ENCODE measurements around the gene ITPK1.

Gene ITPK1

DNA sequence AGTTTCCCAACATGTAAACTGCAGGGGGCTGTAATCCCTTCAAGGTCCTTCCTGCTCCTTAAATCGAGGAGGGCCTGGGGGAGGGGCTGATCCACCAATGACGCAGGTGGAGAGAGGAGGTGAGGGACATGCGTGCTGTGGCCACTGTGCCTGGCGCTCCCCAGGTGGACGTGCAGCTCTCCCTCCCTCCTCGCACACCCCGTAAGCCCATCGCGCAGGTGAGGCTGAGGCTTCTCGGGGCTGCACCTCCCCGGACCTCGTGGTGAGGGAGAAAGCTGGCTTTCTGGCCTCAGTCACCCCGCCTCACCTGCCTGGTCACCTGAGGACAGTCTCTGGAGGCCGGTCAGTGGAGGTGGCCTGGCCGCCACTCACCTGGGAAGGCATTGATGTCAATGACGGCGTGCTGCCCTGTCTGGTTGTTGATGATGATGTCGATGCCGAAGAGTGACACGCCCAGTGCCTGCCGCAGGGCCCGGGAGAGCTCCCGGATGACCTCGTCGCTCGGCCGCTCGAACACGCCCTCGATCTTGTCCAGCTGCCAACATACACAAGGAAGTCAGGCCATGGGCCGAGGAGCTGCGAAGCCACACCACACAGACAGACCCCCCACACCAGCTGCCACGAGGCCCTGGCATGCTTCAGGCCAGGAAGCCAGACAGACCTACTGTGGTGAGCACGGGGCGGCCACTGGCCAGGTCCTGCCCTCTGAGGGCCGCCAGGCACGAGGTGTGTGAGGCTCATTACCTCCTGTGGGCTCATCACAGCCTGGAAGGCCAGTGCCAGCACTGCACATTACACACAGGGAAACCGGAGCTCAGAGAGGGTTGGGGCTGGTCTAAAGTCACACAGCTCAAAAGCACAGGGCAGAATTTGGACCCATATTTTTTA, 169.5 kb downstream of the ITPK1 start:
- DNase-seq = no peak

DNA sequence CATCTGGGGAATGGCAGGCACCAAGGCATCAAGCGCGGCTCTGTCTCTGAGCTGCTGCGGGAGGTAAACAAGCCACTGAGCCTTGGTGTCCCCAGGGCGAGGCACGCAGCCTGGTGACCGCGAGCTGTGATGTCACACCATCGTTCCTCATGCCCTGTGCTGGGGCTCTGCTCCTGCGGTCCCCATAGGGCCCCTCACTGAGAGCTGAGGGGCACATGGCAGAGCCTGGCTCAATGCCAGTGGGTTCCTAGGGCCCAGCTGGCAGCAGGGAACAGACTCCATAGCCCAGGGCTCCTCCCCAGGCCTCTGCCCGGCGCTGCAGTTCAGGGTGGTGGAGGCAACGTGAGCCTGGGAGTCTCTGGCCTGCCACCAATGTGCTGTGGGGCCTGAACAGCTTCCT, 170.2 kb downstream of the ITPK1 start:
- DNase-seq = no peak

DNA sequence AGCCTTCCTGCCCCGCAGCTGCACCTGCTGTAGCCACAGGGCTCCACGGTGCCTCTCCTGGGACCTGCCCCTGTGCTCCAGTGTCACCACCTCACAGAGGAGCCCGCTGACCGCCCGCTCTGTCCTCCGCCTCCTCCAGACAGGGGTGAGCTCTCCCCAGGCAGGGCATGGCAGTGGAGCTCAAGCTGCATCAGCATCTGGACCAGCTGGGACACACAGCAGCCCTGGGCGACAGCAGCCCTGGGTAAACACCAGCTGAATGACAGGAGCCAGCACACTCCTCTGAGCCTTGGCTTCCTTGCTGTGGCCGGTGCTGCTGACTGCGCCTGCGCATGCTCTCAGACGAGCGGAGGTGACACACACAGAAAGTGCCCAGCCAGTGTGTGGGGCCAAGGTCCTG, 170.7 kb downstream of the ITPK1 start:
- no peak for DNase-seq

DNA sequence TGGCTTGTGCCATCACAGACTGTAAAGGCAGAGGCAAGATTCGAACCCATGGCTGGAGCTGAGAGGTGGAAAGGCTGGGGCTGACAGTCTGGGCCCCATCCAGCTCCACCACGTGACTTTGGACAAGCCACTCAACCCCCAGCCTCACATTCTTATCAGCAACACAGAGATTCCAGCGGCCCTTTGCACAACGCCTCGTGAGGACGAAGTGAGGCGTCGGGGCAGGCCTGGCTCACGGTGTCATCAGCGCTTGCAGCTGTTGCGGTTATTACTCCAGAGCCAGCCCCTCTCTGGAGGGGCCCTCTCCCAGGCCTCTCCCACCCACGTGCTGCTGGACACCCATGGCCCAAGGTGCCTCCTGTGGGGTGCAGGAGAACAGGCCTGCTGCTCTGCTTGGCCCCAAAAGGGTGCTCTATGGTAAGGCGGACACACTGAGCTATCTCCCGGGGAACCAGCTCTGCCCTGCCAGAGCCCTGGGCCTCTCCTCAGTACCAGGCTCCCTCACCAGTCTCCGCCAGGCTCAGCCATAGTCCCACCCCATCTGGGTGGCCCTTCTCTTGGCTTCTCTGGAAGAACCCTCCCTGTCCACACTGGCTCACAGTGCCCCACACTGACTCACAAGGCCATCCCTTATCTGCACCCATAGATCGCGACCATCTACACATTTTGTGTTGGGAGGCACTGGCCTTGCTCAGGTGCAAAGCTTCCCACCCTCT, 171.7 kb downstream of the ITPK1 start:
- no peak for DNase-seq

DNA sequence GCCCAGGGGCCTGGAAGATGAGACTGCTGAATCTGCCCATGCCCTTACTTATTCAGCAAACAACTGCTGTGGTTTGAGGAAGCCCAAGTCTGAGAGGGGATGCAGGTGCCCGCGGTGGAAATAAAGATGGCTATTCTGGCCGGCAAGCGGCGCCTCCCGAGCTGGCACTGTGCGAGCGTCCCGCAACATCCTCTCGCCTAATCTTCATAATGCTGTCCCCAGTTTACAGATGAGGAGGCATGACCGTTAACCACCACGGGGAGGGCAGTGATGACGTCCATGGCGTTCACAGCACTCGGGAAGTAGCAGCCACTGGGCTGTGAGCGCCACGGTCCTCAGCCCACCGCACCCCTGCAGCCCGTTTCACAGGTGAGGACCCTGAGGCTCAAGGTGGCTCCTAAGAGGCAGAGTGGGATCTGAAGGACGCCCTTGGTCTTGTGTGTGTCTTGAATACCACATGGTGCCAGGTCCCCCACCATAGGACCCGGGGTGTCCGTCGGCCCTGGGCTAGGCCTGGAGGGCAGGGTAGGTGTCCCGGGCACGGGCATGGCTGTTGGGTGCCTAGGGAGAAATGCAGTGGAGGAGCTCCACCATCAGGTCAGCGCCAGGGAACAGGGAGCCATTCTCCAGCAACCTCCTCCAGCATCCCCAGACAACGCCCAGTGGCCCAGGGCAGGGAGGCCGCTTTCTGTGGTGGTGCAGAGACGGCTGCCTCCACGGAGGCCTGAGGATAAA, 172.6 kb downstream of the ITPK1 start:
- DNase-seq = no peak

DNA sequence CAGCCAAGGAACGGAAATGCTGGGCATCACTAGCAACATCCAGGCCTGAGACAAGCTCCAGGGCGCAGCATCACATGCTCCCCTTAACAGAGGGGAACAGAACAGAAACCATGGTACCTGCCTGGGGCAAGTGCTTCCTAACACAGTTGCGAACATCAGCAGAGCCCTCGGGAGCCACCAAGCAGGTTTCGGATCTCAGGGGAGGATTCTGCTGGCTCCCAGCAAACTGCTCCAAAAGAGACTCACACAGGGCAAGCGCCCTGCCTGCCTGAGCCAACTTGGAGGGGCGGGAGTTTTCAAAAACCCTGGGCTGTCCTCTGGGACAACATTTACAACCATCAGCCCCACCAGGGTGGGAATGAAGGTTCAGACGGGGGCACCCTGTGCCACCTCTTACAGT, 173.1 kb downstream of the ITPK1 start:
- DNase-seq = no peak

DNA sequence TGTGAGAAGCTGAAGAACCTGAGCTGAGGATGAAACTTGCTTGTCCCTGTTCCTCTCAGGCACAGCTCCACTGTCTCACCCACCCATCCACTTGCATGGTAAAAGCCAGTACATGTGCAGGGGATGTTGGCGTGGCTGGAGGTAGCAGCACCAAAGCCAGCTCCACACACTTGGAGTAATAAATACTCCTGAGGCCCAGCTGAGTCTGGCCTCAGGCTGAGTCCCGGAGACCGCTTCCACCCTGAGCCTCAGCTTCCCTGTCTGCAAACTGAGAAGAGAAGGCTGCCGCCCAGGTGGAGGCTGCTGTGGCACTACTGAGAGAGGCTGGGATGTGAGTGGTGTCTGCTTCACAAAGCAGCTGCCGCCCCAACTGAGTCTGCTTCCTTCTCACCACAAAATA, 173.6 kb downstream of the ITPK1 start:
- DNase-seq = no peak

DNA sequence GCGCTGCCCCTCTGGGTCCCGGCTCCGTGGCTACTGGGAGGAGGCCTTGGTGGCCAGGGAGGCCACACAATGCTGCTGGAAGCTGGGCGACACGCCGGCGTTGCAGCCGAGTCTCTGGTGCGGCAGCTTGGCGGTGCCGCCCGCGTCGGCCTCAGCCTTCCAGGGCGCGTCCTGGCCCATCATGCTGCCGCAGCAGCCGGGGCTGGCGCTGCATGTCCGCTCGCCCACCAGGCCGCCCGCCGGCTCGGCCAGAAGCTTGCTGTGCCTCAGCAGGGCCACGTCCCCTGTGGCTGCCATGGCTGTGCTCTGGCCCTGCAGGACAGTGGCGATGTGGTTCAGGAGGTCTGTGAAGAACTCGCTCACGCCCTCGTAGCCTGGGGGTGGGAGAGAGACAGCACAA, 174.2 kb downstream of the ITPK1 start:
- DNase-seq = no peak

DNA sequence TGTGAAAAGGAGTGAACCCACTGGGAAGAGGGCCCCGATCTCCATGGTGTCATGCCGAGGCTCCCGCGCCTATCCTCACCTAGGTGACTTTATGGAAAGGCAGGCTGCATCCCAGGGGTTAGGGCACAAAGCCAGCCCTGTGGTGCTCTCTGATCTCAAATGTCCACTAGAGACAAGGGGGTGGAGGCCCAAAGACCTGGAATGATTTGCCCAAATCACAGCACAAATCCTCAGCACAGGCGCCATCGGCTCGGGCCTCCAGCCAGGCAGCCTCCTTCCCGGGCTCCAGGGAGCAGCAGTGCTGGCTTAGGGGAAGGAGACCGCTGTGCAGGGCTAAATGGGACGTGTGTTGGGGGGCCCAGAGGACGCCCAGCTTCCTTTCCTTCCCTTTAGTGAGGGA, 175.2 kb downstream of the ITPK1 start:
- DNase-seq = no peak

DNA sequence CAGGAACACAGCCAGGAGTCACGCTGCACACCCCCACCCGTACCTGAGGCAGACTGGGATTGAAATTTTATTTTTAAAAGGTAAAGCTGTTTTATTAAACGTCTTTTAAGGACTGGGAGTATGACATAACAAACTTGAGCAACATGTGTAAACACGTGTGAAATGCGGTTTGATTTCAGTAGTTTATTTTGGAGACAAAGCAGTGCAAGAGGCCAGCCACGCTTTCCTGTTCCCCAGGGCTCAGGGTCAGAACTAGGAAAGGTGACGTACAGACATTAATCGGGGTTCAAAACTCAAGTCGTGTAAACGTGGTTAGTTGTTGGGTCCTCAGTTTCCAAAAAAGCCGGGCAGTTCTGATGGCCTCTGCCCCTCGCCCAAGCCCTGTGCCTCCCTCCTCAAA, 176.0 kb downstream of the ITPK1 start:
- peak; percentile 55 for DNase-seq

DNA sequence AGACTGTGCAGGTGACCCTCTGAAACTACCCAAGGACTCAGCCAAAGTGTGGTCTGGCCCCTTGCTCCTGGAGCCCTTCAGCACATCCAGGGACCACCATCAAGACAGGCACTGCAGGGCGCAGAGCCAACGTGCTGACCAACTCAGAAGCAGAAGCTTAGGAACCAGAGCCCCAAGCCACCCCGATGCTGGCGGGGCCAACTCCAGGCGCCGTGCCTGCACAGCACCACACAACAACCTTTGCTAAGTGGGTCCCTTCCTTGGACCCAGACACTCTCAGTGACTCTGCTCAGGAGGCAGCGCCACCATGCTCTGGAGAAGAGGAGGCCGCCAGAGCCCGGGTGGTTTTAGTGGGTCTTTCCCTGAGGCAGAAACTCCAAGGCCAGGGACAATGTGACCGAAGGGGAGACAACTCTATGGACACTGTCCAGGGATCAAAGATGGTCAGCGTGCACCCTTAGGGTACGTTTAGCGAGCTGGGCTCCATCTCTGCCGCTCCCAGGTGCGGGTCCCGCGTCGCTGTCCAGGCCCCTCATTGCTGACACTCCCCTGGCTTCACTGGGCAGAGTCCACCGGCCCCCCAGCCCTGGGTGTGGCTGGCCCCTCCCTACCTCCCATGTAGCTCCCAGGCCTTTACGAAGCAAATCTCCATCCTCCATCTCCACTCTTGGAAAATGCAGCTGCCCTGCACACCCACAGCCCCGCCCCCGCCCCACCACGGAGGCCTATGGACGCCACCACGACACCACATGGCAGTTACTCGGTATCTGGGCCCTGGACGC, 176.6 kb downstream of the ITPK1 start:
- DNase-seq = no peak

DNA sequence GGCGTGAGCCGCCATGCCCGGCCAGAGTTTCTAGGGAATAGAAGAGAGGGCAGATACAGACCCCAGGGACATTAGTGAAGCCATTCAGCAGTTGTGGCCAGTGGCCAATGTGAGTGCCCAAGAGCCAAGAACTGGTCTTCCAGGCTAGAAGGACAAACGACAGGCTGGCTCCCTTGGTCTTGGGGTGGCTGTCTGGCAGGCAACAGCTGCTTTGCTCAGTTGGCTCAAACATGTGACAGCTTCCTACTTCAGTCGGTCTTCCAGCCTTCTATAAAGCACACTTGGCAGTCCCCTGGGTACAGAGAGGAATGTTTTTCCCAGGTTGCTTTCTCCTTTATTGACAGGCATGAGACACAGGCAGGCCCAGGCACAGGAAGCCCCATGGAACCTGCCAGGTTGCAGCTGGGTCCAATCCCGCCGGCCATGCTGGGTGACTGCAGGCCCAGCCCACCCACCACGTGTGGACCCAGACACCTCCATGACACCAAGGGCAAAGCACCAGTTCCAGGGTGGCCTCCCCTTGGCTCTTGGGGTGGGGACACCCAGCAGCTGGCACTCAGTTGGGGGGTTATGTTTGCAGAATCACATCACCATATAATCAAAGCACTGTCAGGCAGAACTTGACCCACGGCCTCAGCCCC, 177.4 kb downstream of the ITPK1 start:
- no peak for DNase-seq

DNA sequence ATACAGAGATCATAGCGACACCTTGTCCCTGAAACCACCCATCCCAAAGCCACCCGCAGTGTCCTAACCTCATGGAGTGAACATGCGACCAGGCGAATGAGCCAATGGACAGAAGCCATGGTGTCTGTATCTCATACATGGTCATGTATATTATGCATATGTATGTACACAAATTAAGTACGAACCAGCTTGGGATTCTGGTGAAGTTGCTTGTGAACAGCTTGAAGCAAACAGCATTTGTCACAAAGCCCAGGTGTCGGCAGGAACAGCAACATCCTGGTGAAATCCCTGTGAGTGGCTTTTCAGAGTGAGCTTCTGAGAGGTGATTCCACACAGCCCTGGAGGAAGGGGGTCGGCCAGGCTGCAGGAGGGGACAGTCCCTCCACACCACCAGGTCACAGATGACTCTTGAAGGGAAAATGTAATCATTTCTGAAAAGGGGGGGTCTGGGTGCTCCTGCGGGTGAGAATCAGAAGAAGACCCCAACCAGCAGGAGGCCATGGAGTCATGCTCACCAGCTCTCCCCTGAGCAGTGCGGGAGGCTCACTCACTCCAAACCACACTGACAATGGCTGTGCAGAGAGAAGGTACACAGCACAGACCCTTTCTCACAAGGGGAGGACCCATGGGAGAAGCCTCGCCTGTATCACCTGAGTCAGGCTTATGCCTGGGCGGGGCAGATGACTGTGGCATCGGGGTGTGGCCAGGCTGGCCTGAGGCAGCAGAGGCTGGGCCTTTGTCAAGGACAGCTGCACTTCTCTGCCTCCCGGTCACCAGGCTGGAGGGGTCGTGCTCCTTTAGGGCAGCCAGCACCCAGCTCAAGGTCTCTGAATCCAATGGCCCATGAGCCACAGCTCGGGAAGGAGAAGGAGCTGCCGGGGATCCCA, 178.4 kb downstream of the ITPK1 start:
- DNase-seq = no peak

DNA sequence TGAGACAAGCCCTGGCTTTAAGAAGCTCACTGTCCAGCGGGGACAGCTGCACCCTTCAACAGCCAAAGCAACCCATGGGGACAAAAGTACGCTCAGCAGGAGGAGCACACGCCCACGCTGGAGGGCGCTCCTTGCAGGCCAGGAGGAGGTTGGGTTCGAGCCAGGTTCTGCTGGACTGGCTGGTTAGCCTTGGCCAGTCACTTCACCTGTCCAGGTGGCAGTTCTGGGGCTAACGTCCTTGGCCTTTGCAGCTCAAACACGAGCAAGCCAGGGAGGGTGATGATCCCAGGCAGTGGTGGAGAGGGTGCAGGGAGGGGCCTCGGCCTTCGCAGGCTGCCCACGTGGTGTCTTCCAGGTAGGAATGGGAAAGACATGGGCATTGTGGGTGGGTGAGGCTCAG, 179.6 kb downstream of the ITPK1 start:
- no peak for DNase-seq

DNA sequence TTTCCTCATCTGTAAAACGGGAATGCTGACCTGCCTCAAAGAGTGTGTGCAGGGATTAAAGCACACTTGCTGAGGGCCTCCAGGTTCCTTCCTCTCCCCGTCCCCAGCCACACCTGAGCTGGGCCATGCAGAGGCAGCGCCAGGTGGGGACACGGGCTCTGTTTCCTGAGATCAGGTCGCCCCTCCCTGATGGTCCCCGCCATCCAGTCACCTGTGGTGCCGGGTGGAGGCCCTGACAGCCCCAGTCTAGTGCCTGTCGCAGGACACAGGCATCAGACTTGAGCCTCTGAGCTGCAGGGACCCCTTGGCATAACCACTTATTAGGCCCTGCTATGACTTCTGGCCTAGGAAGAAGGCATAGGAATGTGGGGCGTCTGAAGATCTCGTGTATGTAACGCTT, 180.3 kb downstream of the ITPK1 start:
- no peak for DNase-seq

DNA sequence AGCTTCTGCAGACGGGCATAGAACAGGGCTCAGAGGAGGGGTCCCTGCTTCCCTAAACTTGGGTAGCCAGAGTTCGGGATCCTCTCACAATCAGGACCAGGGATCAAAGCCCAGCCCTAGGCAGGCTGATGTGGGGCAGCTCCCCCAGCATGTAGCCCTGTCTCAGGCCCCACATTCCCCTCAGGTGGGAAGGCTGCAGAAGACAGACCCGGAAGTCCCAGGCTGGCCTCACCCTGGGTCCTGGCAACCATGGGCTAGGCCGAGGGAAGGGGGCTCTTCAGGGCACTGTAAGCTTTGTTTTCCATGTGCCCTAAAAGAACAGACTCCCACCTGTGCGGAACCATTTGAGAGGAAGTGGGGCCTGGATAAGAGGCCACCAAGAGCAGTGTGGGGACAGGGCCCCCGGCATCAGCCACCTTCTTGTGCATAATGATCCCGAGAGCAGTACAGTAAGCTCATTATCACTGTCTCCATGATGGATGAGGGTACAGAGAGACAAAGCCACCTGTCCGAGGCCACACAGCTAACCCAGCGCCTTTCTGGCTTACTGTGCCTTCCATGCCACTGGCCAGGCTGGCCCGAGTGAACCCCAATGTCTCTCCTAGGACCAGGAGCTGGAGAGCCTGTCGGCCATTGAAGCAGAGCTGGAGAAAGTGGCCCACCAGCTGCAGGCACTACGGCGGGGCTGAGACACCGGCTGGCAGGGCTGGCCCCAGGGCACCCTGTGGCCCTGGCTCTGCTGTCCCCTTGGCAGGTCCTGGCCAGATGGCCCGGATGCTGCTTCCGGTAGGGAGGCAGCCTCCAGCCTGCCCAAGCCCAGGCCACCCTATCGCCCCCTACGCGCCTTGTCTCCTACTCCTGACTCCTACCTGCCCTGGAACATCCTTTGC, 181.3 kb downstream of the ITPK1 start:
- no peak for DNase-seq

DNA sequence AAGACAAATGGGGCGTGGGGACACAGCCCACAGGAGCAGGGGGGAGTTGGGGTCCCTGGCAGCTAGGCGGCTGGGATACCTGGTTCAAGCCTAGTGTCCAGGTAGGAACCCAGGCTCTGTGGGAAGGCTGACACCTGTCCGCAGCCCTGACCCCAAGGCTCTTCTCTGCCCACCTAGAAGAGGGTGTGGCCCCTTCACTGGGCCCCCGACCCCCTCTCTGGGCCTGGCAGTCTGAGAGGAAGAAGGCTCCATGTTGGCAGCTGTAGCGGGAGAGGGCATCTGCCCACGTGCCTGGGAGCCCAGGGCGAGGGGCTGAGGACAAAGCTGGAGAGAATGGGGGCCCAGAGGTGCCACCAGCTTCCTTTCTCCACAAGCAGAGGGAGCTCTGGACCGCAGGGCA, 182.2 kb downstream of the ITPK1 start:
- DNase-seq = no peak

DNA sequence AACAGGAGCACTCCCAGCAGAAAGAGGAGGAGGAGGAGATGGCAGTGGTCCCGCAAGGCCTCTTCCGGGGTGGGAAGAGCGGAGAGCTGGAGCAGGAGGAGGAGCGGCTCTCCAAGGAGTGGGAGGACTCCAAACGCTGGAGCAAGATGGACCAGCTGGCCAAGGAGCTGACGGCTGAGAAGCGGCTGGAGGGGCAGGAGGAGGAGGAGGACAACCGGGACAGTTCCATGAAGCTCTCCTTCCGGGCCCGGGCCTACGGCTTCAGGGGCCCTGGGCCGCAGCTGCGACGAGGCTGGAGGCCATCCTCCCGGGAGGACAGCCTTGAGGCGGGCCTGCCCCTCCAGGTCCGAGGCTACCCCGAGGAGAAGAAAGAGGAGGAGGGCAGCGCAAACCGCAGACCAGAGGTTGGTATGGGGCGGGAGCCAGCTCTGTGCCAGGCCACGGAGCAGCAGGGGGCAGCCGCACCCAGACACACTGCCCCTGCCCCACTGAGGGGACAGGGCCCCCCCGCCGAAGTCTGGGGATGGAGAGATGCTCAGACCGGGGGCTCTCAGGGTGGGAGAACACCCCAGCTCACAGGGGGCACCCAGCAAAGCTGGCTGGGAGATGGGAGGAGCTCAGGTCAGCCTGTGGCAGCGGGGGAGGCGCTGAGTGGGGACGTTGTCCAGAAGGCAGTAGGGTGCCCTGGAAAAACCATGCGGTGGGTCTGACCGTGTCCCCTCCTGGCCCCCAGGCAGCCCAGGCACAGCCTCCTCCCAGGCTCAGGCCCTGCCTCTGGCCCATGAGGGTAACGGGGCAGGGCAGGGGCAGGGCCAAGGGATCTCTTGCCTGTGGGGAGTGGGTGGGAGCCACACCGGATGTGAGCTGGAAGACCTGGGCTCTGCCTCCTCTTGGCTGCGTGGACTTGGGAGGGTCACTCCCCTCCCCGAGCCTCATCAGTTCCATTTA, 183.0 kb downstream of the ITPK1 start:
- no peak for DNase-seq

Measured in MV-4-11 (cell line).